Tibial artery (tissue), 4 donors: ENCODE results near the gene MLYCD.
"Not testable (repeated sequence)": the region's sequence is repeated elsewhere in the genome, so short reads cannot be mapped to it uniquely, and the experiment has no call there.

ENCODE experiments used
- DNase-seq, 2 donors: peaks; one replicate each; pipeline ENCODE4 v3.0.0-alpha.2; 2019
- H3K27ac ChIP-seq, 2 donors: fragments of 200-600 bp; sonication (generic) in 1 of 2; 1 replicate in 1 of 2; 2 replicates in 1 of 2; pipeline ENCODE4 v1.5.1; 2018 to 2019; ENCODE audit warnings: mild to moderate bottlenecking in 1 of 2
- H3K27me3 ChIP-seq, 2 donors: fragments of 200-600 bp; sonication (generic) in 1 of 2; one replicate each; pipeline versions ENCODE4 v1.5.1 to v1.6.0; 2016 to 2019
- H3K36me3 ChIP-seq, 3 donors: fragments of 200-600 bp; sonication (generic) in 2 of 3; one replicate each; pipeline ENCODE4 v1.5.1; 2016 to 2019; ENCODE audit warnings: mild to moderate bottlenecking in 2 of 3
- H3K4me1 ChIP-seq, 4 donors: fragments of 200-600 bp; sonication (generic) in 2 of 4; 1 replicate in 3 of 4; 2 replicates in 1 of 4; pipeline ENCODE4 v1.5.1; 2016 to 2019
- H3K4me3 ChIP-seq, 2 donors: fragments of 200-600 bp; sonication (generic) in 1 of 2; 1 replicate in 1 of 2; 2 replicates in 1 of 2; pipeline ENCODE4 v1.5.1; 2018 to 2019; ENCODE audit warnings: mild to moderate bottlenecking in 2 of 2
- H3K9me3 ChIP-seq, 3 donors: fragments of 200-600 bp; sonication (generic) in 1 of 3; one replicate each; pipeline ENCODE4 v1.5.1; 2016 to 2019
- intact Hi-C: fragments of 100-400 bp; cut with DNase I; formaldehyde crosslinking; loops from one replicate; pipeline ENCODE4 v1.15.0; 2023; ENCODE audit warnings: low total_unique reads
- TF ChIP-seq, protein P1 (sequence below), 2 experiments: fragments of 200-600 bp in 1 of 2; fragments of 450-650 bp in 1 of 2; IDR thresholded peaks; one replicate each; pipeline ENCODE4 v1.5.1; 2017 to 2019; ENCODE audit warnings: antibody characterized with exemption in 2 of 2, mild to moderate bottlenecking in 1 of 2, moderate library complexity in 1 of 2

MLYCD gene

DNA sequence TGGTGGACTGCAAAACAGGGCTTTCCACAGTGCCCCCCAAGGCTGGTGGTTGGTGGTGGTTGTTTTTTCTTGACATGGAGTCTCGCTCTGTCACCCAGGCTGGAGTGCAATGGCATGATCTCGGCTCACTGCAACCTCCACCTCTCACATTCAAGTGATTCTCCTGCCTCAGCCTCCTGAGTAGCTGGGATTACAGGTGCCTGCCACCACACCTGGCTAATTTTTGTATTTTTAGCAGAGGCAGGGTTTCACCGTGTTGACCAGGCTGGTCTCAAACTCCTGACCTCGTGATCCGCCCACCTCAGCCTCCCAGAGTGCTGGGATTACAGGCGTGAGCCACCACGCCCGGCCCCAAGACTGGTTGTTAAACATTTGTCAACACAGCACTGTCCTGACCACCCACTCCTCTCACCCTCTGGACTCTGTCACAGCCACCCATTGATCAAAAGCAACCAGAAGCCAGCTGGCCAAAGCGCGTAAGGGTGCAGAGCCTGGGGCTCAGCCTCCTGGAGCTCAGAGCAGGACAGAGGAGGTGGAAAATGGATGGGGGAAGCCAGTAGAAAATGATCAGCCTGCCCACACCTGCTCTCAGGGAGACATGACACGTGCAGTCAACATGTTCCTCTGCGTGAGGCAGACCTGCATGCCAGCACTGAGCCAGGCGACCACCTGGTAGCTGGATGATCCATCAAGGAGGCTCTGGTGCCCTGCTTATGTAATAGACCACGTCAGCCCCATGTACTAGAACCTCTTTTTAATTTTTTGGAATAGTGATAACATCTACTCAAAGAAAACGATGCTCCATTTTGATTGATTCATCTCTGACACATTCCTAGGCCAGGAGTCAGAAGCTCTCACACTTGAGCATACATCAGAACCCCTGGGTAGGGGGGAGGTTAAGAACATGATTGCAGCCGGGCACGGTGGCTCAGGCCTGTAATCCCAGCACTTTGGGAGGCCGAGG is 39.3 kb downstream of the MLYCD start:
- Histone ChIP-seq H3K9me3 (no peaks in the 10 kb centered on the region), H3K4me3 (no peak overlapping the region), H3K36me3 (peaks cover 0 to 3% (median 0%) of the 10 kb centered on the region in 3 donors), H3K27ac (no peak overlapping the region), H3K27me3 (no peaks in the 10 kb centered on the region), H3K4me1 (no peaks in the 10 kb centered on the region)
- intact Hi-C loops, result no loop called here
- no peak for DNase-seq
- TF ChIP-seq, protein P1, sequence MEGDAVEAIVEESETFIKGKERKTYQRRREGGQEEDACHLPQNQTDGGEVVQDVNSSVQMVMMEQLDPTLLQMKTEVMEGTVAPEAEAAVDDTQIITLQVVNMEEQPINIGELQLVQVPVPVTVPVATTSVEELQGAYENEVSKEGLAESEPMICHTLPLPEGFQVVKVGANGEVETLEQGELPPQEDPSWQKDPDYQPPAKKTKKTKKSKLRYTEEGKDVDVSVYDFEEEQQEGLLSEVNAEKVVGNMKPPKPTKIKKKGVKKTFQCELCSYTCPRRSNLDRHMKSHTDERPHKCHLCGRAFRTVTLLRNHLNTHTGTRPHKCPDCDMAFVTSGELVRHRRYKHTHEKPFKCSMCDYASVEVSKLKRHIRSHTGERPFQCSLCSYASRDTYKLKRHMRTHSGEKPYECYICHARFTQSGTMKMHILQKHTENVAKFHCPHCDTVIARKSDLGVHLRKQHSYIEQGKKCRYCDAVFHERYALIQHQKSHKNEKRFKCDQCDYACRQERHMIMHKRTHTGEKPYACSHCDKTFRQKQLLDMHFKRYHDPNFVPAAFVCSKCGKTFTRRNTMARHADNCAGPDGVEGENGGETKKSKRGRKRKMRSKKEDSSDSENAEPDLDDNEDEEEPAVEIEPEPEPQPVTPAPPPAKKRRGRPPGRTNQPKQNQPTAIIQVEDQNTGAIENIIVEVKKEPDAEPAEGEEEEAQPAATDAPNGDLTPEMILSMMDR (IDR thresholded peaks at IDR 0.05), result no peak

DNA sequence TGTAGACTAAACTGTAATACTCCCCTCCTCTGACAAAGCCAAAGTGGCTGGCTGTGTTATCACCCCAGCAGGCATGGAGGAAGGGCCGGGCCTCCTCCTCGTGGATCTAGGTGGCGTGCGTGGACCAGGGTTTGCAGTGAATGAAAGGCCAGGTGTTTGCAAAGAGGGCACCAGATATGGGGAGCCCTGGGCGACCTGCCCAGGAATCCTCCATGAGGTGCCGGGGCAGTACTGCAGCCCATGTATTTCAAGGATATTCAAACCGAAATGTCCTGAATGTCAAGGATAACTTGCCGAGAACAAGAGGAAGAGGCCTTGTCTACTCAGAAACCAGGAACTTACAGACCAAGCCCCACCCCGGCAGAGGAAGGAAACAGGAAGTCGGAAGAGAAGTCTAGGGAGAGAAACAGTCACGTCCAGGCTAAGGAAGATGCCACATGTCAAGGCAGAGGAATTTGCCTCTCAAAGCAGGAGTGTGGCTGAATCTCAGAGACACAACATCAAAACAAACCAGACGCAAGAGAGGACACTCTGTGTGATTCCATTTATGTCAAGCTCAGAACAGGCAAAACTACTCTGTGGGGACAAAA is 40.4 kb downstream of the MLYCD start:
- no peaks in the 10 kb centered on the region for H3K27me3 ChIP-seq
- intact Hi-C loops, result no loop called here
- no peak overlapping the region for H3K27ac ChIP-seq
- no peaks in the 10 kb centered on the region for H3K9me3 ChIP-seq
- H3K36me3 ChIP-seq, result peaks cover 0 to 3% (median 0%) of the 10 kb centered on the region in 3 donors
- TF ChIP-seq, protein P1 (IDR thresholded peaks at IDR 0.05), result no peak
- no peak overlapping the region for H3K4me3 ChIP-seq
- DNase-seq, result peak in 1 of 2 donors; percentile 53
- H3K4me1 ChIP-seq, result no peaks in the 10 kb centered on the region

DNA sequence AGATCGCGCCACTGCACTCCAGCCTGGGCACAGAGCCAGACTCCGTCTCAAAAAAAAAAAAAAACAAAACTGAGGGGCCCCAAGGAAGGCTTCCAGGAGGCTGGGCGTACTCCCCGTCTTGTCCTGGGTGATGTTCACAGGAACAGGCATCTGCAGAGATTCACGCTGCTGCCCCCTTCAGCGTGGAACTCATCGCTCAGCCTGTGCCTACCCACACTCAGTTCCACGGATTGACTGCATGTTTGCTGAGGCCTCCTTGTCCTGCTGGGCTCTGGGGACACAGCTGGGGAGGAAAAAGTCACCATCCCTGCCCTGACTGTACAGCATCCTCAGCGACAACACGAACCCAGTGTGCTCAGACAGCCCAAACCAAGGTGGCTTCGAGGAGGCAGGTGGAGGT is 41.2 kb downstream of the MLYCD start:
- Histone ChIP-seq H3K36me3 (peaks cover 0 to 3% (median 0%) of the 10 kb centered on the region in 3 donors), H3K4me3 (no peak overlapping the region), H3K27ac (no peak overlapping the region), H3K27me3 (no peaks in the 10 kb centered on the region), H3K4me1 (no peaks in the 10 kb centered on the region), H3K9me3 (no peaks in the 10 kb centered on the region)
- intact Hi-C loops, result no loop called here
- TF ChIP-seq, protein P1 (IDR thresholded peaks at IDR 0.05), result no peak
- DNase-seq, result no peak

DNA sequence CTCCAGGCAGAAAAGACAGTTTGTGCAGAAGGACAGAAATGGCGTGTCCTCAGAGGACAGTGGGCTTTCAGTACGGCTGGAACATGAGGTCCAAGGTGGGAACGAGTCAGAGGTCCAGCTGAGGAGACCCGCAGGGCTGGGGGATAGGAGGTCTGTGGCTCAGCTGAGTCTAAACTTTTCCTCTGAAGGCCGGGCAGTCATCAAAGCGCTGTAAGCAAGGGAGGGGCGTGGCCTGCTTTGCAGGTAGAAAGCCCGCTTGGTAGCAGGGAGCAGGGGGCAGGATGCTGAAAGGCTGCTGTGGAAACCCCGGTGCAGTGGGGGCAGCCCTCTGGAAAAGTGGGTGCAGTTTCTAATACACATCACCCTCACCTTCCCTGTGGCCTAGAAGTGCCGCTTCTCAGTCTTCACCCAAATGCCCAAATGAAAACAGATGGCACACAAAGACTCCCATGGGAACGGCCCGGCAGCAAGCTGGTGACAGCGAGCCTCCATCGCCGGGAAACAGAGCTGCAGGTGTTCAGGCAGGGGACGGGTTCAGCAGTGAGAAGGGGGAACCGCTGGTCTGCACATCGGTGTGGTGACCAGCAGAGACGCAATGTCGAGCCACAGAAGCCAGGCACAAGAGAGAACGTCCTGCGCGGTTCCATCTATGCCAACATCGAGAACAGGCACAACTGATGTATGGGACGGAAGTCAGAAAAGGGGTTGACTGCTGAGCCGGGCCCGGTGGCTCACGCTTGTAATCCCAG is 41.9 kb downstream of the MLYCD start:
- peaks cover 0 to 3% (median 0%) of the 10 kb centered on the region in 3 donors for H3K36me3 ChIP-seq
- intact Hi-C loops, result no loop called here
- no peaks in the 10 kb centered on the region for H3K4me1 ChIP-seq
- no peaks in the 10 kb centered on the region for H3K9me3 ChIP-seq
- H3K27ac ChIP-seq, result no peak overlapping the region
- H3K27me3 ChIP-seq, result no peaks in the 10 kb centered on the region
- H3K4me3 ChIP-seq, result no peak overlapping the region
- TF ChIP-seq, protein P1 (IDR thresholded peaks at IDR 0.05), result no peak
- DNase-seq, result no peak

DNA sequence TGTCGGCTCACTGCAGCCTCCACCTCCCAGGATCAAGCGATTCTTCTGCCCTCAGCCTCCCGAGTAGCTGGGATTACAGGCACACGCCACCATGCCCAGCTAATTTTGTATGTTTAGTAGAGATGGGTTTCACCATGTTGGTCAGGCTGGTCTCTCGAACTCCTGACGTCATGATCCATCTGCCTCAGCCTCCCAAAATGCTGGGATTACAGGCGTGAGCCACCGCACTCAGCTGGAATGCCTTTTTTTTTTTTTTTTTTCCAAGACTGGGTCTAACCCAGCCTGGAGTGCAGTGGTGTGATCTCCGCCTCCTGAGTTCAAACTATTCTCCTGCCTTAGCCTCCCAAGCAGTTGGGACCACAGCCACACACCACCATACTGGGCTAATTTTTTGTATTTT is 42.6 kb downstream of the MLYCD start:
- intact Hi-C loops, DNase-seq, H3K27me3 ChIP-seq, H3K9me3 ChIP-seq, H3K36me3 ChIP-seq, H3K4me1 ChIP-seq, H3K27ac ChIP-seq, H3K4me3 ChIP-seq: not testable (repeated sequence)
